Suprapubic skin (tissue), 4 donors: ENCODE data around the gene RASA3.

ENCODE experiments used
- CTCF ChIP-seq, 2 donors: fragments of 200-600 bp in 1 of 2; fragments of 450-650 bp in 1 of 2; sonication (generic) in 1 of 2; IDR thresholded peaks; one replicate each; pipeline ENCODE4 v1.5.1; 2016 to 2019; ENCODE audit warnings: antibody characterized with exemption in 2 of 2, mild to moderate bottlenecking in 1 of 2, moderate library complexity in 1 of 2
- EP300 ChIP-seq: sonication (generic); formaldehyde crosslinking; IDR thresholded peaks from one replicate; pipeline ENCODE4 v1.6.1; 2017; ENCODE audit warnings: antibody characterized with exemption
- POLR2A ChIP-seq, 2 donors: fragments of 450-650 bp; IDR thresholded peaks; one replicate each; pipeline ENCODE4 v1.6.1; 2017; ENCODE audit warnings: antibody characterized with exemption in 2 of 2, mild to moderate bottlenecking in 2 of 2, moderate library complexity in 2 of 2
- POLR2AphosphoS5 ChIP-seq, 3 donors: sonication (generic); formaldehyde crosslinking; IDR thresholded peaks; one replicate each; pipeline ENCODE4 v1.6.1; 2017; ENCODE audit warnings: antibody characterized with exemption in 3 of 3

- TF ChIP-seq CTCF (IDR thresholded peaks at IDR 0.05), result no peak
- no peak for TF ChIP-seq POLR2AphosphoS5 (IDR thresholded peaks at IDR 0.05)
- no peak for TF ChIP-seq POLR2A (IDR thresholded peaks at IDR 0.05)
- no peak for TF ChIP-seq EP300
Measured at GRCh38 chr13:114174529-114174961, 42.1 kb upstream of the RASA3 start.
